Nephron (organoid): ENCODE results near the gene RPL9.
"Not testable (repeated sequence)": the region's sequence is repeated elsewhere in the genome, so short reads cannot be mapped to it uniquely, and the experiment has no call there.

Experiments
- H3K27ac Mint-ChIP-seq, 3 experiments: 2 replicates each; pipeline ENCODE4 v1.8.0; 2020; ENCODE audit warnings: mixed read lengths in 3 of 3, mild to moderate bottlenecking in 2 of 3, moderate library complexity in 1 of 3
- H3K27me3 Mint-ChIP-seq: 2 replicates; pipeline ENCODE4 v1.8.0; 2021; ENCODE audit warnings: low read depth, mild to moderate bottlenecking, moderate library complexity, mixed read lengths
- H3K36me3 Mint-ChIP-seq: 2 replicates; pipeline ENCODE4 v1.8.0; 2020; ENCODE audit warnings: low read depth, mixed read lengths
- H3K4me1 Mint-ChIP-seq: 2 replicates; pipeline ENCODE4 v1.8.0; 2020; ENCODE audit warnings: mixed read lengths
- H3K4me3 Mint-ChIP-seq, 3 experiments: 2 replicates each; pipeline ENCODE4 v1.8.0; 2020; ENCODE audit warnings: mild to moderate bottlenecking in 3 of 3, mixed read lengths in 3 of 3, moderate library complexity in 2 of 3
- H3K9me3 Mint-ChIP-seq: 2 replicates; pipeline ENCODE4 v1.8.0; 2020; ENCODE audit warnings: mixed read lengths
- CTCF ChIP-seq, 3 experiments: fragments of 200-600 bp; sonication (generic); IDR thresholded peaks; one replicate each; pipeline ENCODE4 v1.5.0; 2021; ENCODE audit warnings: antibody characterized with exemption in 3 of 3; ENCODE audit not compliant: unreplicated experiment in 3 of 3

Gene RPL9

GRCh38 chr4:39435659-39436563 is 22.8 kb downstream of the RPL9 start:
- Mint-ChIP-seq H3K27ac (no peak overlapping the region), H3K4me3 (no peak overlapping the region), H3K4me1 (no peaks in the 10 kb centered on the region), H3K27me3 (peaks cover 20% of the 10 kb centered on the region), H3K36me3 (no peaks in the 10 kb centered on the region), H3K9me3 (no peaks in the 10 kb centered on the region)
- TF ChIP-seq CTCF (IDR thresholded peaks at IDR 0.05; ENCODE audit: unreplicated experiment in 3 of 3) = peak in 1 of 3 experiments; percentile 5

DNA sequence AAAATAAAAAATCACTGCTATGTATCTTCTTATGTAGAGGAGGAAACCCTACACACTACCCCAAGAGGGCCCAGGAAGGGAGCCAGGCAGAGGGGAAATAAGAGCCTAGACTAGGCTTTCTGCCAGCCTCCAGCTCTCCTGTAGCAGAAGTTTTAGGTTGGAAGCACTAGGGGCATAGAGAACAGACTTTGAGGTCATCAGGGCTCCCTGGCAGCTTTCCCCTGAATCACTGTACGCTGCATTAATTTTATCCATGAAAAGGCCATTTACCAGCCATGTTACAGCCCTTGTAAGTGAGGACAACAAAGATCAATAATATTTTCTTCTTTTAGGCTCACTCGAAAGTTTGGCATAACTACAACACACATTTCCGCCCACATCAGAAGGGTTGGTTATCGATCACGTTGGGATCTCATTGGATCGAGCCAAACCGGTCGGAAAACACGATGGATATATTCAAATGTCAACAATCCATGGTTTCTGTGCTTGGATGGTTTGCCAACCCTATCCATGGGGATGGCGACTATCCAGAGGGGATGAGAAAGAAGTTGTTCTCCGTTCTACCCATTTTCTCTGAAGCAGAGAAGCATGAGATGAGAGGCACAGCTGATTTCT is 24.7 kb downstream of the RPL9 start:
- Mint-ChIP-seq H3K27ac (no peak overlapping the region), H3K4me3 (no peak overlapping the region), H3K36me3 (no peaks in the 10 kb centered on the region), H3K9me3 (no peaks in the 10 kb centered on the region), H3K27me3 (peaks cover 9% of the 10 kb centered on the region), H3K4me1 (no peaks in the 10 kb centered on the region)
- TF ChIP-seq CTCF (IDR thresholded peaks at IDR 0.05; ENCODE audit: unreplicated experiment in 3 of 3) = no peak

DNA sequence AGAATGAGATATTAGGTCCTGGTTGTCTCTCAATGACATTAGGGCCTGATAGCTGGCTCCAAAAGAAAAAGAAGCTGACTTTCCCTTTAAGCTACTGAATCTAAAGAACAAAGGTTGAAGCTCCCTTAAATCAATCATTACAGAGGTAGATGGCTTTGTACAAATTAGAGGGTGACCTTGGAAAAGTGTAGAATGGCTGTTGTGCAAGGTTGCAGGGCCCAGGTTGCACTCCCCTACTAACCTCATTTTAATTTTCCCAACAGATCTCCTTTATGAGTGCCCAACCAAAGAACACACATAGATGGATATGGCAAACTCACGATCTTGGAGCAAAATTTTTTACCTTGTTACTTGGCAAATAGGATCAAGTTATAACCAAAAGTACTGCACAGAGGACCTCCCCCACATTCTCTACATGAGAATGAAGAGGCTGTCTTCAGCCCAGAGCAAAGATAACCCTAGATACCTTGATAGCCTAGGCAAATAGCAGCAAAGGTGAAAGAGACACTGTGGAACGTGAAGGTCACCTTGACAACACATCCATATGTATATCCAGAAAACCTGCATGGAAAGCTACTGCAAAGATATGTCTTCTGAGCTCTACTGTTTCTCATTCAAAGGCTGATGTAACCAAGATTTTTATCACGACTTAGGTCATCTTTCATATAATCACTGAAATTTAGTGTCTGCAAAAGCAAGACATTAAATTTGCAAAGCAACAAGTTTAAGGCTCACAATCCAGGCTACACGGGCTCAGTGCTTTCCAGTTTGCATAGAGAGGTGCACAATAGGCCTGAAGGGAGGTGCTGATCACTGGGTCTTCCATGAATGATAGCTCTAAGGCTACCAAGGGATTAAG is 29.0 kb downstream of the RPL9 start:
- Mint-ChIP-seq H3K4me1 (no peaks in the 10 kb centered on the region), H3K27ac (peak overlapping the region in 1 of 3 experiments; percentile 61), H3K9me3 (no peaks in the 10 kb centered on the region), H3K27me3 (no peaks in the 10 kb centered on the region), H3K4me3 (no peak overlapping the region), H3K36me3 (no peaks in the 10 kb centered on the region)
- TF ChIP-seq CTCF (IDR thresholded peaks at IDR 0.05; ENCODE audit: unreplicated experiment in 3 of 3) = no peak

- TF ChIP-seq CTCF (IDR thresholded peaks at IDR 0.05; ENCODE audit: unreplicated experiment in 3 of 3) = no peak
- Mint-ChIP-seq H3K9me3 (no peaks in the 10 kb centered on the region), H3K4me1 (no peaks in the 10 kb centered on the region)
Observed at GRCh38 chr4:39427520-39428114, 31.1 kb downstream of the RPL9 start.

GRCh38 chr4:39426728-39427127 is 32.0 kb downstream of the RPL9 start:
- Mint-ChIP-seq H3K27ac (no peak overlapping the region), H3K4me1 (no peaks in the 10 kb centered on the region), H3K4me3 (no peak overlapping the region), H3K9me3 (no peaks in the 10 kb centered on the region), H3K36me3 (no peaks in the 10 kb centered on the region), H3K27me3 (no peaks in the 10 kb centered on the region)
- TF ChIP-seq CTCF (IDR thresholded peaks at IDR 0.05; ENCODE audit: unreplicated experiment in 3 of 3) = no peak

More at GRCh38 chr4:39427520-39428114, 31.1 kb downstream of the RPL9 start:
- H3K36me3 Mint-ChIP-seq = no peaks in the 10 kb centered on the region
- no peak overlapping the region for H3K27ac Mint-ChIP-seq
- no peaks in the 10 kb centered on the region for H3K27me3 Mint-ChIP-seq
- no peak overlapping the region for H3K4me3 Mint-ChIP-seq

- H3K36me3 Mint-ChIP-seq, H3K27me3 Mint-ChIP-seq, H3K4me3 Mint-ChIP-seq, H3K27ac Mint-ChIP-seq, H3K4me1 Mint-ChIP-seq, H3K9me3 Mint-ChIP-seq: not testable (repeated sequence)
Observed at GRCh38 chr4:39425297-39425696, 33.4 kb downstream of the RPL9 start.
